ENCODE results near the gene SDK1. TPM values are rescaled to one million over a fixed set of nuclear protein-coding genes. Genes with fewer than 3 reads are reported as not detected.
A peak's percentile ranks its signal among the peaks of the same experiment; 100 is the strongest.

SDK1 gene
- total and polyA plus RNA-seq, 2 donors, result 3.2 to 7.8 TPM

DNA sequence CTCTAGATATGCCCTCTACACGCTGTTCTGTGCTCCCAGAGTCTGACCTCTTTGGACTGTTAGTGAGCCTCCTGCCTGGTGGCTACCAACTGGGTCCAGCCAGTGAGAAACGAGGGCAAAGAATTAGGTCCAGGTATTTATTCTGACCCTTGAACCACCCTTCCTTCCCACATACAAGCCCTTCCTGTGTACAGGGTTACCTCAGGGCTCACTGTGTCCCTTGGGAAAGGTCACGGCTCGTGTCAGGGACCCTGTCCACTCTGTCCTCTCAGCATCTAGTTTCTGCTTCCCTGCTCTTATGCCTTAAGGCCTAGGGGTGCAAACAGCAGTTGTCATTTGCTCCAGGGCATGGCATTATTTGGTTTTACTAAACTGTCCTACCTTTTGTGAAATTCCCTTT, 180.4 kb downstream of the SDK1 start:
- no peaks in the 10 kb centered on the region for H3K4me1 ChIP-seq (ENCODE audit: control insufficient read depth in 2 of 2, insufficient read depth in 2 of 2, low read length in 2 of 2)
- WGBS, result 90% methylated on average over 4 of the region's 4 CpGs
- DNase-seq (ENCODE audit: low read depth in 6 of 9, low spot score in 9 of 9), result no peak

DNA sequence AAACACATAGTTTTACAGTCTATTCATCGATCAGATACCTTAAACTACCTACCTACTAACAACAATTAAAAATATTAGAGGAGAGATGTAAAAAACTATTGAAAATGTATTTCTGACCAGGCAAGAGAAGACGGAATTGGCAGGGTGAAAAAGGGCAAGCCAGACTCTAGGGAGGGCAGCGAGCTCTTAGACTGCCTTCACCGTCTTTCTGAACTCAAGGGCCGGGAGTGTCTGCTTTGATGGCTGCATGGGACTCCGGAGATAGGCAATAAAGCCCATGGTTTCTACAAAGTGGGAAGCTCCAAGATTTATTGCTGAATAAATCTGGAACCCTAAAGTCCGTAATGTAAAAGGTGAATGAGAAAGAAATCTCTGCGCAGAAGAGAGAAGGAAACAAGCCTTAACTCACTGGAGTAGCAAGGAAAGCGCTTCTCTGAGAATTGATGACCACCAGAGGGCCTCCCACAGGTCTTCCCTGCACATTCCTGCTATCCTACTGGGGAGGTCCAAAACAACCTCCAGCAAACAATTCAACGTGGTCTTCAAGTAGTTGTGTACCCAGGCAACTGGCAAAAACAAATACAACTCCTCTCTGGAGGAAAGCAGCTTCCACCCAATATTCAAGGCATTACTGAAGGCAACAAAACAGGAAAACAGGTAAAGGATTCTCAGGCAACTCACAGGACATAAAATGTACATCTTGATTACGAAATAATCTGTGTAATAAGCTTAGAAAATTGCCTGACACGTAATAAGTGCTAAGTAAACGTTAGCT, 181.3 kb downstream of the SDK1 start:
- Histone ChIP-seq H3K27me3 (ENCODE audit: control insufficient read depth in 2 of 2, insufficient read depth in 1 of 2, low read length in 1 of 2) (peaks cover 0 to 2% of the 10 kb centered on the region in 2 donors), H3K36me3 (ENCODE audit: control insufficient read depth in 2 of 2, insufficient read depth in 2 of 2, low read length in 1 of 2) (no peaks in the 10 kb centered on the region), H3K9me3 (ENCODE audit: control insufficient read depth in 2 of 2, insufficient read depth in 1 of 2, low read length in 1 of 2) (no peaks in the 10 kb centered on the region), H3K4me3 (ENCODE audit: low read length in 2 of 2) (no peak overlapping the region), H3K27ac (ENCODE audit: low read depth in 1 of 2, low read length in 1 of 2) (no peak overlapping the region), H3K4me1 (ENCODE audit: control insufficient read depth in 2 of 2, insufficient read depth in 2 of 2, low read length in 2 of 2) (no peaks in the 10 kb centered on the region)
- 73% methylated on average over 13 of the region's 13 CpGs for WGBS
- peak in 1 of 9 donors; percentile 12 for DNase-seq (ENCODE audit: low read depth in 6 of 9, low spot score in 9 of 9)

More for the DNA sequence above, 180.4 kb downstream of the SDK1 start:
- Histone ChIP-seq H3K4me3 (ENCODE audit: low read length in 2 of 2) (no peak overlapping the region), H3K27ac (ENCODE audit: low read depth in 1 of 2, low read length in 1 of 2) (no peak overlapping the region), H3K27me3 (ENCODE audit: control insufficient read depth in 2 of 2, insufficient read depth in 1 of 2, low read length in 1 of 2) (peaks cover 0 to 2% of the 10 kb centered on the region in 2 donors), H3K9me3 (ENCODE audit: control insufficient read depth in 2 of 2, insufficient read depth in 1 of 2, low read length in 1 of 2) (no peaks in the 10 kb centered on the region), H3K36me3 (ENCODE audit: control insufficient read depth in 2 of 2, insufficient read depth in 2 of 2, low read length in 1 of 2) (no peaks in the 10 kb centered on the region)

DNA sequence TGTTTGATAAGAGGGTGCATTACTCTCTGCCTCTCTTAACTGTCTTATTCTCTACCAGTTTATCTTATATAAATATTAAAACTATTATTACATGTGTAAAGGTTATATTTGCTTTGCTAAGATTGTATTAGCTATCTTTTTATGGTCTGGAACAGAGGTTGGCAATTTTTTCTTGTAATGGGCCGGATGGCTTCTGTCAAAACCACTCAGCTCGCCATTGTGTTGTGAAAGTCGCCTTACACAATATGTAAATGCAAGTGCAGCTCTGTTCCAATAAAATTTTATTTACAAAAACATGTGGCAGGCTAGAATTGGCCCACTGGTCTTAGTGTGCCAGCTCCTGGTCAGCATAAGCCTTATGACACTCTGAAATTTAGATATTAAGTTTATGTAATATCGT, 185.8 kb downstream of the SDK1 start:
- Histone ChIP-seq H3K9me3 (ENCODE audit: control insufficient read depth in 2 of 2, insufficient read depth in 1 of 2, low read length in 1 of 2) (no peaks in the 10 kb centered on the region), H3K4me3 (ENCODE audit: low read length in 2 of 2) (no peak overlapping the region), H3K36me3 (ENCODE audit: control insufficient read depth in 2 of 2, insufficient read depth in 2 of 2, low read length in 1 of 2) (no peaks in the 10 kb centered on the region), H3K4me1 (ENCODE audit: control insufficient read depth in 2 of 2, insufficient read depth in 2 of 2, low read length in 2 of 2) (no peaks in the 10 kb centered on the region), H3K27me3 (ENCODE audit: control insufficient read depth in 2 of 2, insufficient read depth in 1 of 2, low read length in 1 of 2) (no peaks in the 10 kb centered on the region), H3K27ac (ENCODE audit: low read depth in 1 of 2, low read length in 1 of 2) (no peak overlapping the region)
- DNase-seq (ENCODE audit: low read depth in 6 of 9, low spot score in 9 of 9), result no peak
- WGBS, result 85% methylated on average over 4 of the region's 4 CpGs

DNA sequence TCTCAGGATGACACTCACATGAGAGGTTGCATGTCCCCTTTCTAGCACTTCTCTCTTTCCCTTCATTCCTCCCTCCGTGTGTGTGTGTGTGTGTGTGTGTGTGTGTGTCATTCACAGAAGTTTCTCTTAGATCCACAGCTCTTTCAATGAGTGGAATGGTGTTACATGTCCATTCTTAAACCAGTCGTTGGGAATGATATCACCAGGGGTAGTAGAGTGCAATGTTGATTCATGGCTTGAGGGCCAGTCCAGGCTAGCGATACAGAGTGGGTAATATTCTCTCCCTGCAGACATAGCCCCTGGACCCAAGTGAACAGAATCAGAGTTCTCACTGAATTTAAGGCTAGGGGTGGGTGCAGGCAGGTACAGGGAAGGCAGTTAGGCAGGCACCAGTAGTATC, 187.8 kb downstream of the SDK1 start:
- DNase-seq (ENCODE audit: low read depth in 6 of 9, low spot score in 9 of 9), result no peak
- Histone ChIP-seq H3K9me3 (ENCODE audit: control insufficient read depth in 2 of 2, insufficient read depth in 1 of 2, low read length in 1 of 2) (no peaks in the 10 kb centered on the region), H3K4me3 (ENCODE audit: low read length in 2 of 2) (no peak overlapping the region), H3K27ac (ENCODE audit: low read depth in 1 of 2, low read length in 1 of 2) (no peak overlapping the region), H3K36me3 (ENCODE audit: control insufficient read depth in 2 of 2, insufficient read depth in 2 of 2, low read length in 1 of 2) (no peaks in the 10 kb centered on the region), H3K4me1 (ENCODE audit: control insufficient read depth in 2 of 2, insufficient read depth in 2 of 2, low read length in 2 of 2) (no peaks in the 10 kb centered on the region), H3K27me3 (ENCODE audit: control insufficient read depth in 2 of 2, insufficient read depth in 1 of 2, low read length in 1 of 2) (no peaks in the 10 kb centered on the region)
- WGBS, result 89% methylated on average over 3 of the region's 3 CpGs

DNA sequence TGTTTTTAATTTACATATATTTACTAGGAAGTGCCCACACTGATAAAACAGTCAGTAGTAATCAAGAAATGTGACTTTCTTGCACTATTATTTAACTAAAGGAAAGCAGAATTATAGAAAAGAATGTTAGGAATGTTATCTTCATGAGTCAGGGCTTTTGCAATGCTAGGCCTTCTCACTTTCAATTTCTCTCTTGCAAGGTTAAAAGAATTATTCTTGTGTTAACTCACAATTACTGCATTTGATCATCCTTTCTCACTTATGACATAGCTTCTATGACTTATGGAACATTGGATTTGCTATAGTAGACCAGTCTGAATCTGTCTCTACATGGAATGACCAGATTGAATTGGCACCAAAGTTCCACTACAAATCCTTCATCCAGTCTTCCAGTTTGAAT, 192.4 kb downstream of the SDK1 start:
- no peaks in the 10 kb centered on the region for H3K4me1 ChIP-seq (ENCODE audit: control insufficient read depth in 2 of 2, insufficient read depth in 2 of 2, low read length in 2 of 2)
- no peaks in the 10 kb centered on the region for H3K36me3 ChIP-seq (ENCODE audit: control insufficient read depth in 2 of 2, insufficient read depth in 2 of 2, low read length in 1 of 2)
- H3K27ac ChIP-seq (ENCODE audit: low read depth in 1 of 2, low read length in 1 of 2), result no peak overlapping the region
- no peak overlapping the region for H3K4me3 ChIP-seq (ENCODE audit: low read length in 2 of 2)
- no peak for DNase-seq (ENCODE audit: low read depth in 6 of 9, low spot score in 9 of 9)
- no peaks in the 10 kb centered on the region for H3K9me3 ChIP-seq (ENCODE audit: control insufficient read depth in 2 of 2, insufficient read depth in 1 of 2, low read length in 1 of 2)
- no peaks in the 10 kb centered on the region for H3K27me3 ChIP-seq (ENCODE audit: control insufficient read depth in 2 of 2, insufficient read depth in 1 of 2, low read length in 1 of 2)

DNA sequence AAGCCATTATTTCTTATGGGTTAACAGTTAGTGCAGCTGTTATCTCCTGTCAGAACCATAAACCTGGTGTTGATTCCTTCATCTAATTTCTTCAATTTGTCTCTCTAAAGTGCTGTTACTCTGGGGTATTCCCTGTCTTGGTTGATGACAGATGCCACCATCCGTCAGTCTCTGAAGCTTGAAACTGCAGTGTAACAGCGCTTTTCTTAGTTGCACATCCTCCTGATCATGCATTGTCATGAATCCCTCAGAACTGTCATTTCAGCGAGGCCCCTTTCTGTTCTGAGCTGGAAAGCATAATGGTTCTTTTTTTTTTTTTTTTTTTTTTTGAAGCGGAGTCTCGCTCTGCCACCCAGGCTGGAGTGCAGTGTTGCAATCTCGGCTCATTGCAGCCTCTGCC, 193.9 kb downstream of the SDK1 start:
- Histone ChIP-seq H3K27ac (ENCODE audit: low read depth in 1 of 2, low read length in 1 of 2) (no peak overlapping the region), H3K9me3 (ENCODE audit: control insufficient read depth in 2 of 2, insufficient read depth in 1 of 2, low read length in 1 of 2) (peaks cover 0 to 2% of the 10 kb centered on the region in 2 donors), H3K36me3 (ENCODE audit: control insufficient read depth in 2 of 2, insufficient read depth in 2 of 2, low read length in 1 of 2) (no peaks in the 10 kb centered on the region), H3K4me3 (ENCODE audit: low read length in 2 of 2) (no peak overlapping the region), H3K27me3 (ENCODE audit: control insufficient read depth in 2 of 2, insufficient read depth in 1 of 2, low read length in 1 of 2) (no peaks in the 10 kb centered on the region), H3K4me1 (ENCODE audit: control insufficient read depth in 2 of 2, insufficient read depth in 2 of 2, low read length in 2 of 2) (no peaks in the 10 kb centered on the region)
- DNase-seq (ENCODE audit: low read depth in 6 of 9, low spot score in 9 of 9), result peak in 2 of 9 donors; percentile 2 to 10
- WGBS, result 95% methylated on average over 6 of the region's 6 CpGs

DNA sequence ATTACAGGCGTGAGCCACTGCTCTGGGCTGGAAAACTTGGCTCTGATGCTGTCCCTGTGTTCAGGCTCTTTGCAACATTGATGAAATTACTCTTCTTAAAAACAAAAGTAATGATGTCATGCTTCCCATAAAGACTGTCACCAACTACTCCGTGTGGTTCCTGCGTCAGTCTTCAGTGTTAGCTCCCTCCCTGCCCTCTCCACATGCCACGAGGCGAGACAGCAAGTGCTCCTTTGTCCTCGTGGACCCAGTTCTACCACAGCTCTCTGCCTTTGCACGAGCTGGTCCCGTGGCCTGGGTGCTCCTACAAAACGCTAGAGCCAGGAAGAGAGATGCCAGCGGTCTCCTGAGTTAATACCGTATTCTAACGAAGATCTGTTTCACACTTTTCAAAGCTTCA, 194.5 kb downstream of the SDK1 start:
- no peak for DNase-seq (ENCODE audit: low read depth in 6 of 9, low spot score in 9 of 9)
- H3K27me3 ChIP-seq (ENCODE audit: control insufficient read depth in 2 of 2, insufficient read depth in 1 of 2, low read length in 1 of 2), result no peaks in the 10 kb centered on the region
- 90% methylated on average over 12 of the region's 12 CpGs for WGBS
- peaks cover 0 to 2% of the 10 kb centered on the region in 2 donors for H3K9me3 ChIP-seq (ENCODE audit: control insufficient read depth in 2 of 2, insufficient read depth in 1 of 2, low read length in 1 of 2)
- no peaks in the 10 kb centered on the region for H3K4me1 ChIP-seq (ENCODE audit: control insufficient read depth in 2 of 2, insufficient read depth in 2 of 2, low read length in 2 of 2)
- no peak overlapping the region for H3K4me3 ChIP-seq (ENCODE audit: low read length in 2 of 2)
- H3K36me3 ChIP-seq (ENCODE audit: control insufficient read depth in 2 of 2, insufficient read depth in 2 of 2, low read length in 1 of 2), result no peaks in the 10 kb centered on the region
- no peak overlapping the region for H3K27ac ChIP-seq (ENCODE audit: low read depth in 1 of 2, low read length in 1 of 2)

DNA sequence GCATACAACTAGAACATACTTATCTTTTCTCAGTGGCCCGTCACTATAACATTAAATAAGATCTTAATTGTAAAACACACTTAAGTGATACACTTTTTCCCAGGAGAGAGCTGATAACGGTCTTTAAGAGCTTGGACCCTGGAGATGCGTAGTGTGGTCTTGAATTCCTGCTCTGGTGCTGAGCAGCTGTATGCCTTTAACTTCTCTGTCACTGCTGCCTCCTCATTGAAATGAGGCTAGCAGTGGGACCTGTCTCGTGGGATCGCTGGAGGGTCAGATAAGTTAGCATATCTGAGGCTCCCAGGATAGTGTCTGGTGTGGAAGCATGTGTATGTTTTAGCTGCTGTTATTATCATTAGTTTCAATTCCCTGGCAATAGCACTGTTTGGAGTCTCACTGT, 194.9 kb downstream of the SDK1 start:
- Histone ChIP-seq H3K4me1 (ENCODE audit: control insufficient read depth in 2 of 2, insufficient read depth in 2 of 2, low read length in 2 of 2) (no peaks in the 10 kb centered on the region), H3K9me3 (ENCODE audit: control insufficient read depth in 2 of 2, insufficient read depth in 1 of 2, low read length in 1 of 2) (peaks cover 0 to 2% of the 10 kb centered on the region in 2 donors), H3K36me3 (ENCODE audit: control insufficient read depth in 2 of 2, insufficient read depth in 2 of 2, low read length in 1 of 2) (no peaks in the 10 kb centered on the region), H3K4me3 (ENCODE audit: low read length in 2 of 2) (no peak overlapping the region), H3K27me3 (ENCODE audit: control insufficient read depth in 2 of 2, insufficient read depth in 1 of 2, low read length in 1 of 2) (no peaks in the 10 kb centered on the region), H3K27ac (ENCODE audit: low read depth in 1 of 2, low read length in 1 of 2) (no peak overlapping the region)
- DNase-seq (ENCODE audit: low read depth in 6 of 9, low spot score in 9 of 9), result no peak
- 86% methylated on average over 5 of the region's 5 CpGs for WGBS

DNA sequence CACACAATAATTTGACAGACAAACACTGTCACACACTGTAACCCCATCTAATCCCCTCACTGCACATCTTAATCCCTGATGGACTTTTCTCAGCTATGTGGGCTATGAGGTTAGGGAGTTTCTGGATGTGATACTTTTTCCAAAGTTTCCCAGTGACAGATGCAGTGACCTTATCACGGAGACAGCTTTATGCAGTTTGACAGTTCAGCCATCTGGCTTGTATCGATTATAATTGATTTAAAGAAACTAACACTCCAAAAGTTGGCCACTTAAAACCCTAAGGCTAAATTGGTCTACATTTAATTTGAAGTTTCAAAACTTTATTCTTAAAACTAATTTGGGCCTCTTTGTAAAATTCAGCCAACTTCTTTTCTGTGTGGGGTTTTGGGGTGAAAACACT, 196.7 kb downstream of the SDK1 start:
- no peak overlapping the region for H3K27ac ChIP-seq (ENCODE audit: low read depth in 1 of 2, low read length in 1 of 2)
- H3K36me3 ChIP-seq (ENCODE audit: control insufficient read depth in 2 of 2, insufficient read depth in 2 of 2, low read length in 1 of 2), result no peaks in the 10 kb centered on the region
- H3K4me1 ChIP-seq (ENCODE audit: control insufficient read depth in 2 of 2, insufficient read depth in 2 of 2, low read length in 2 of 2), result no peaks in the 10 kb centered on the region
- H3K27me3 ChIP-seq (ENCODE audit: control insufficient read depth in 2 of 2, insufficient read depth in 1 of 2, low read length in 1 of 2), result no peaks in the 10 kb centered on the region
- peaks cover 0 to 2% of the 10 kb centered on the region in 2 donors for H3K9me3 ChIP-seq (ENCODE audit: control insufficient read depth in 2 of 2, insufficient read depth in 1 of 2, low read length in 1 of 2)
- no peak for DNase-seq (ENCODE audit: low read depth in 6 of 9, low spot score in 9 of 9)
- H3K4me3 ChIP-seq (ENCODE audit: low read length in 2 of 2), result no peak overlapping the region
- WGBS, result 94% methylated on average over 2 of the region's 2 CpGs

Measured in thymus (tissue), 11 donors.